Mucosa of descending colon (tissue), 3 donors: ENCODE data around the gene VMAC. TPM values are rescaled to one million over a fixed set of nuclear protein-coding genes. Genes with fewer than 3 reads are reported as not detected.

Experiments used
- ATAC-seq: fragments of 200-7000 bp; cut with Tn5 transposase; one replicate; pipeline ENCODE4 v1.9.1; 2020; ENCODE audit warnings: mild to moderate bottlenecking, moderate library complexity
- DNase-seq, 3 donors: peaks; one replicate each; pipeline ENCODE4 v3.0.0-alpha.2; 2020
- H3K36me3 ChIP-seq: fragments of 200-600 bp; one replicate; pipeline ENCODE4 v1.8.0; 2021; ENCODE audit warnings: low read depth, mild to moderate bottlenecking
- H3K4me1 ChIP-seq: fragments of 200-600 bp; one replicate; pipeline ENCODE4 v1.8.0; 2021; ENCODE audit warnings: low read depth, mild to moderate bottlenecking
- H3K4me3 ChIP-seq: fragments of 200-600 bp; one replicate; pipeline ENCODE4 v1.8.0; 2021; ENCODE audit warnings: mild to moderate bottlenecking
- H3K9me3 ChIP-seq: fragments of 200-600 bp; one replicate; pipeline ENCODE4 v1.8.0; 2021; ENCODE audit warnings: mild to moderate bottlenecking
- intact Hi-C, 2 donors: fragments of 100-400 bp; cut with DNase I in 1 of 2; cut with micrococcal nuclease in 1 of 2; formaldehyde crosslinking; loops; one replicate each; pipeline versions ENCODE4 v1.11.0 to v1.11.1; 2022; cut with DNase I, micrococcal nuclease
- total RNA-seq, 3 donors: library from RNA; stranded (reverse); fragmentation: NEBNext Ultra II Directional in 2 of 3; extraction: Animal tissue kit (Norgen Biotek cat#: 25700) in 2 of 3; gene quantifications; one replicate each; pipeline versions ENCODE4 v1.2.1 to v1.2.4, GENCODE V29; 2021 to 2023
- TF ChIP-seq, protein P1 (sequence below): fragments of 200-600 bp; IDR thresholded peaks from one replicate; pipeline ENCODE4 v1.8.0; 2022; ENCODE audit warnings: antibody characterized with exemption, mild to moderate bottlenecking
- donor health status: DM: no; HTN: no; CAD: no; lungs with moderate emphysema.
- donor health status: DM: no; HTN: no; CAD: no.
- donor health status: DM: no; HTN: yes; CAD: no.

The VMAC gene
- total RNA-seq, 3 donors from 2014 or later, result 5.6 to 10.0 (median 8.3) TPM

DNA sequence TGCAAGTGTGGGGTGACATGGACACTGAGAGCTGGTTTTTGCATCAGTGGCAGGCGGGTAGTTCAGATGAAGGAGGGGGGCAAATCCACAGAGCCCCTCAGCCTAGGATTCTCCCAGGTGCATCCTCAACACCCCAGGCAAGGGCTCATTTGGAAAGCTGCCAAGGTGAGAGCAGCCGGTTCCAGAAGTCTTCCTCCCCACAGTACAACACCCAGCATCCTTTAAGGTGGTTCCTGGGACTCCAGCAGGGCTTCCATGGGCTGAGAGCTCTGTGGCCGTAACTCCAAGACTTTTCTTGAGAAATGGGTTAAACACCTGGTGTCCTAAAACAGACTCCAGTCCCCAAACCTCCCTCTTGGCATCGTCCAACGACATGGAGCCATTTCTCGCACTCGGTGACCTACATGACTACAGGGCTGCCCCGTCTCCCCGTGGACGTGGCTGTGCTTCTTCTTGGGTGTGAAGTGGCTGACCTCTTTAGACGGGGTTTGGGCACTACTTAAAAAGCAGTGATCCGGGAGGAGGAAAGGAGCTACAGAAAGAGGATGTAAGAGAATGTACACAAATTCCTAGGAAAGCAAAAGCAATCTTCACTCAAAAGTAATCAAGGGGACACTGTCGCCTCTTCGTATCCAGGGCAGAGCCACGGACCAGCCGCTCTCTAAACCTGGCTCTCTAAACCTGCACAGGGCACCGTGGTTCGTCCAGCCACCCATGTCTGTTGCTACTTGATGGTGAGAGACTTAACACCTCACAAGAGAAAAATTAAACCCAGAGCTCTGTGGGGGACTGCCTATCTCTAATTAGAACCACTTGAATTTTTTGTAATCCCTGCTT is 47.7 kb downstream of the VMAC start:
- ATAC-seq (no peak), DNase-seq (peak in 1 of 3 donors; percentile 39)
- H3K9me3 ChIP-seq, result no peaks in the 10 kb centered on the region
- intact Hi-C loops, result no loop called here
- H3K4me3 ChIP-seq, result no peak overlapping the region
- H3K4me1 ChIP-seq, result peaks cover 40% of the 10 kb centered on the region
- H3K36me3 ChIP-seq, result no peaks in the 10 kb centered on the region
- TF ChIP-seq, protein P1, sequence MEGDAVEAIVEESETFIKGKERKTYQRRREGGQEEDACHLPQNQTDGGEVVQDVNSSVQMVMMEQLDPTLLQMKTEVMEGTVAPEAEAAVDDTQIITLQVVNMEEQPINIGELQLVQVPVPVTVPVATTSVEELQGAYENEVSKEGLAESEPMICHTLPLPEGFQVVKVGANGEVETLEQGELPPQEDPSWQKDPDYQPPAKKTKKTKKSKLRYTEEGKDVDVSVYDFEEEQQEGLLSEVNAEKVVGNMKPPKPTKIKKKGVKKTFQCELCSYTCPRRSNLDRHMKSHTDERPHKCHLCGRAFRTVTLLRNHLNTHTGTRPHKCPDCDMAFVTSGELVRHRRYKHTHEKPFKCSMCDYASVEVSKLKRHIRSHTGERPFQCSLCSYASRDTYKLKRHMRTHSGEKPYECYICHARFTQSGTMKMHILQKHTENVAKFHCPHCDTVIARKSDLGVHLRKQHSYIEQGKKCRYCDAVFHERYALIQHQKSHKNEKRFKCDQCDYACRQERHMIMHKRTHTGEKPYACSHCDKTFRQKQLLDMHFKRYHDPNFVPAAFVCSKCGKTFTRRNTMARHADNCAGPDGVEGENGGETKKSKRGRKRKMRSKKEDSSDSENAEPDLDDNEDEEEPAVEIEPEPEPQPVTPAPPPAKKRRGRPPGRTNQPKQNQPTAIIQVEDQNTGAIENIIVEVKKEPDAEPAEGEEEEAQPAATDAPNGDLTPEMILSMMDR, result no peak

DNA sequence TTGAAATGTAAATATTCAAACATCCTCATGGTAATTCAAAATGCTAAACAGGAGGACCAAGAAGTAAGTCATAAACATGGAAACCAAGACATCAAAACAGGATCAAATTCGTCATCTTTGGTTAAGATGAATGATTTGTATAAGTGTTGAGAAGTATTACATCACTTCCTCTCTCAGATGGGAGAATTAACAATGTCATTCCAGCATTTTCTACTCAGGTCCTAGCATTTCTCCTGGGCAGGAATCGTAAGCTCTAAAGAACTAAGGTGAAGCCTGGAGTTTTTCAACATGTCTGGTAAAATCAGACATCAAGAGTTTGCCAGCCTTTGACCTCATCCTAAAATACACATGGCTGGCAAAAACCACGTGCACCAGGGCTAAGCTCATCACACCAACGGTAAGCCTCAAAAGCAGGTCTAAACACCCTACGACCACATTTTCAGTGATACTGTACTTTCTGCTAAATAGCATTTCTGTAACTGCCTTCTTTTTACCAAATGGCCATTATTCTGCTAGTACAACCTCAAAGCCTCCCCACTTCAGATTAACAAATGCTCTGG is 48.4 kb downstream of the VMAC start:
- H3K4me3 ChIP-seq, result no peak overlapping the region
- H3K36me3 ChIP-seq, result no peaks in the 10 kb centered on the region
- H3K4me1 ChIP-seq, result peaks cover 42% of the 10 kb centered on the region
- no peaks in the 10 kb centered on the region for H3K9me3 ChIP-seq
- DNase-seq (no peak), ATAC-seq (no peak)
- TF ChIP-seq, protein P1, result no peak
- intact Hi-C loops, result no loop called here

DNA sequence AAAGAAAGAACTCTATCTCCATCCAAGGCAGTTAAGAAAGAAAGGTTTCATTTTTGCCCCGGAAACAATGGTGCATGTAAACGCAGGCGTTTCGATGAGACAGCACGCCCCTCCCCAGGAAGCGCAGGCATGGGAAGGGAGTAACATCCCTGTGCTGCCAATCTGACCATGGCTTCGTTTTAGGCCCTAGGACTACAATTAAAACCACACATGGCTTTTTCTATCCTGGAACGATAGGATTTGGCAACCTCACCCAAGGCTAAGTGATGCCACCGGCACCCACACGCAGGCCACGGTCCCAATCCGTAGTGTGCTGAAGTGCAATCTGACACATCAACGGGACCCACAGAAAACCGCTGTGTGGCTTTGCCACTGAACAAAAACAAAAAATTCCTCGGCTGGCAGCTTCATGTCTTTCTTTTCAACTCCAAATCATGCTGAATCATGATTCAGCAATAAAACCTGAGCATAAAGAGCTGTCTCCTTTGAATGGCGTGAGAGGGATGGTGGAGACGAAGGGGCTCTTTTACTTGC is 49.1 kb downstream of the VMAC start:
- Histone ChIP-seq H3K9me3 (no peaks in the 10 kb centered on the region), H3K36me3 (no peaks in the 10 kb centered on the region), H3K4me3 (no peak overlapping the region), H3K4me1 (peaks cover 47% of the 10 kb centered on the region)
- intact Hi-C loops, result no loop called here
- ATAC-seq, result no peak
- TF ChIP-seq, protein P1, result no peak
- peak in 1 of 3 donors; percentile 45 for DNase-seq

DNA sequence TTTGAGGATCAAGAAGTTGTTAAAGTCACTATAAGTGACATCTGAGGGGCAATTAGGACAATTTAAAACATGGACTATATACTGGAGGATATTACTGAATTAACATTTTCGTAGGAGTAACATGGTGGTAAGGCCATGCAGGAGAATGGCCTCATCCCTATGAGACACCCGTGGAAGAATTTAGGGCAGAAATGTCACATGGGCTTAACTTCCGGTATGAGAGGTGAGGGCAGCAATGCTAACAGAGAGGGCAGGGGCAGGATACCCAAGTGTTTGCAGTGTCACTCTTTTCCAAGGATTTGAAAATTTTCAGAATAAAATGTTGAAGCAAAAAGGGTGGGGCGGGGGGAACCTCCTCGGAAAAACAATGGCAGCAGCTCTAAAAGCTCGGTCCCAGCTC is 49.6 kb downstream of the VMAC start:
- intact Hi-C loops, result no loop called here
- peaks cover 49% of the 10 kb centered on the region for H3K4me1 ChIP-seq
- DNase-seq (no peak), ATAC-seq (peak; percentile 2)
- TF ChIP-seq, protein P1, result no peak
- no peaks in the 10 kb centered on the region for H3K36me3 ChIP-seq
- H3K4me3 ChIP-seq, result no peak overlapping the region
- H3K9me3 ChIP-seq, result no peaks in the 10 kb centered on the region

DNA sequence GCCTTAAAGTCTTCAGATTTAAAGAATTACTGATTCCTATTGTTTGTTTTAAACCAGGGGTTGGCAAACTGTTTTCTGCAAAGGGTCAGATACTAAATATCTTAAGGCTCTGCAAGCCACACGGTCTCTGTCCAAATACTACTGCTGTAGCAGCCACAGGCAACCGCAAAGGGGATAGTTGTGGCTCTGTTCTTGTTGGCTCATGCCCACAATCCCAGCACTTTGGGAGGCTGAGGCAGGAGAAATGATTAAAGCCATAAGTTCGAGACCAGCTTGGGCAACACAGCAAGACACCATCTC is 50.9 kb downstream of the VMAC start:
- intact Hi-C loops, result no loop called here
- DNase-seq, result no peak
- Histone ChIP-seq H3K4me3 (no peak overlapping the region), H3K4me1 (peaks cover 59% of the 10 kb centered on the region), H3K9me3 (no peaks in the 10 kb centered on the region), H3K36me3 (no peaks in the 10 kb centered on the region)
- no peak for ATAC-seq
- TF ChIP-seq, protein P1, result no peak
